GM10266 (cell line): ENCODE data around the gene PIGR.

ENCODE experiments used
- DNase-seq: peaks from one replicate; pipeline ENCODE4 v3.0.0; 2012; ENCODE audit errors: extremely low spot score
- CTCF ChIP-seq: IDR thresholded peaks from 2 replicates; pipeline ENCODE4 v1.5.1; 2012; ENCODE audit warnings: mild to moderate bottlenecking, low read depth; ENCODE audit not compliant: control insufficient read depth, insufficient read depth; ENCODE audit errors: missing control alignments

The PIGR gene

GRCh38 chr1:206895837-206896242, 50.4 kb downstream of the PIGR start:
- no peak for TF ChIP-seq CTCF
- DNase-seq = no peak

GRCh38 chr1:206895325-206895724, 50.9 kb downstream of the PIGR start:
- DNase-seq = no peak
- TF ChIP-seq CTCF = no peak

- TF ChIP-seq CTCF = no peak
- no peak for DNase-seq
Observed at GRCh38 chr1:206893380-206893779, 52.9 kb downstream of the PIGR start.

GRCh38 chr1:206892351-206892984, 53.8 kb downstream of the PIGR start:
- DNase-seq = no peak
- no peak for TF ChIP-seq CTCF

GRCh38 chr1:206891412-206891811, 54.9 kb downstream of the PIGR start:
- no peak for TF ChIP-seq CTCF
- no peak for DNase-seq

GRCh38 chr1:206890125-206891060, 55.9 kb downstream of the PIGR start:
- no peak for DNase-seq
- no peak for TF ChIP-seq CTCF

GRCh38 chr1:206887701-206888100, 58.6 kb downstream of the PIGR start:
- DNase-seq = no peak
- TF ChIP-seq CTCF = no peak
